DOHH2 (cell line): ENCODE results near the gene KRT38.

Experiments
- H3F3A ChIP-seq: fragments of 200-600 bp; sonication (generic), shearing (Covaris generic); 2 replicates; pipeline ENCODE4 v1.6.0; 2016; ENCODE audit warnings: antibody characterized with exemption, mild to moderate bottlenecking; ENCODE audit not compliant: control insufficient read depth, insufficient read depth
- H3K27ac ChIP-seq: fragments of 200-600 bp; sonication (generic); 2 replicates; pipeline ENCODE4 v1.5.1; 2014; ENCODE audit warnings: low read depth, mild to moderate bottlenecking, low read length, moderate library complexity
- H3K27me3 ChIP-seq: fragments of 200-600 bp; sonication (generic); 2 replicates; pipeline ENCODE4 v1.6.1; 2014; ENCODE audit warnings: mild to moderate bottlenecking, low read length, mixed read lengths; ENCODE audit not compliant: control insufficient read depth
- H3K36me3 ChIP-seq: fragments of 200-600 bp; sonication (generic); 2 replicates; pipeline ENCODE4 v1.6.1; 2014; ENCODE audit warnings: mild to moderate bottlenecking, low read length, moderate library complexity, mixed read lengths; ENCODE audit not compliant: control insufficient read depth
- H3K4me1 ChIP-seq: fragments of 200-600 bp; sonication (generic); 2 replicates; pipeline ENCODE4 v1.6.1; 2014; ENCODE audit warnings: mild to moderate bottlenecking, low read length, mixed read lengths; ENCODE audit not compliant: control insufficient read depth
- H3K4me2 ChIP-seq: fragments of 200-600 bp; sonication (generic); 2 replicates; pipeline ENCODE4 v1.6.0; 2014; ENCODE audit warnings: mild to moderate bottlenecking, low read length, moderate library complexity
- H3K4me3 ChIP-seq: fragments of 200-600 bp; sonication (generic); 2 replicates; pipeline ENCODE4 v1.5.1; 2014; ENCODE audit warnings: mild to moderate bottlenecking, low read length, mixed read lengths
- H3K79me2 ChIP-seq: fragments of 200-600 bp; sonication (generic); 2 replicates; pipeline ENCODE4 v1.6.1; 2014; ENCODE audit warnings: mild to moderate bottlenecking, low read length, mixed read lengths; ENCODE audit not compliant: control insufficient read depth
- H3K9me2 ChIP-seq: fragments of 200-600 bp; sonication (generic); replicated peaks from 2 replicates; pipeline ENCODE4 v1.6.1; 2014; ENCODE audit warnings: mild to moderate bottlenecking, low read length, mixed read lengths; ENCODE audit not compliant: control insufficient read depth
- H3K9me3 ChIP-seq: fragments of 200-600 bp; sonication (generic); 2 replicates; pipeline ENCODE4 v1.6.1; 2014; ENCODE audit warnings: antibody characterized with exemption, low read length, mixed read lengths; ENCODE audit not compliant: control insufficient read depth, insufficient read depth
- H4K20me1 ChIP-seq: fragments of 200-600 bp; sonication (generic); 2 replicates; pipeline ENCODE4 v1.6.0; 2014; ENCODE audit warnings: low read depth, mild to moderate bottlenecking, antibody characterized with exemption, low read length, moderate library complexity; ENCODE audit not compliant: control insufficient read depth, insufficient read depth
- CTCF ChIP-seq: fragments of 200-600 bp; sonication (generic); IDR thresholded peaks from one replicate; pipeline ENCODE4 v1.5.1; 2014; ENCODE audit warnings: antibody characterized with exemption, mild to moderate bottlenecking, low read depth, low read length; ENCODE audit not compliant: poor library complexity, severe bottlenecking
- EZH2phosphoT487 ChIP-seq: fragments of 200-600 bp; sonication (generic); IDR thresholded peaks from 2 replicates; pipeline ENCODE4 v1.6.1; 2017; ENCODE audit warnings: borderline replicate concordance, mild to moderate bottlenecking, antibody characterized with exemption, low read length, moderate library complexity, mixed read lengths

The KRT38 gene

GRCh38 chr17:41404024-41404671 lies 36.6 kb downstream of the KRT38 start:
- Histone ChIP-seq H3K79me2 (no peaks in the 10 kb centered on the region), H3K9me3 (no peaks in the 10 kb centered on the region), H3K27me3 (peaks cover 16% of the 10 kb centered on the region; the same call in 1 of the 2 replicates), H4K20me1 (no peaks in the 10 kb centered on the region), H3K4me1 (no peaks in the 10 kb centered on the region), H3K9me2 (no peaks in the 10 kb centered on the region), H3F3A (no peaks in the 10 kb centered on the region), H3K27ac (no peak overlapping the region), H3K4me3 (no peak overlapping the region), H3K36me3 (no peaks in the 10 kb centered on the region), H3K4me2 (no peak overlapping the region)
- TF ChIP-seq EZH2phosphoT487 (no peak), CTCF (no peak)

GRCh38 chr17:41403404-41404023 lies 37.3 kb downstream of the KRT38 start:
- Histone ChIP-seq H3K27me3 (peaks cover 16% of the 10 kb centered on the region; the same call in 1 of the 2 replicates), H3K79me2 (no peaks in the 10 kb centered on the region), H3K9me3 (no peaks in the 10 kb centered on the region), H3K4me1 (no peaks in the 10 kb centered on the region), H3K4me3 (no peak overlapping the region), H3K4me2 (no peak overlapping the region), H3F3A (no peaks in the 10 kb centered on the region), H3K9me2 (no peaks in the 10 kb centered on the region), H3K36me3 (no peaks in the 10 kb centered on the region), H3K27ac (no peak overlapping the region), H4K20me1 (no peaks in the 10 kb centered on the region)
- no peak for TF ChIP-seq CTCF
- TF ChIP-seq EZH2phosphoT487, result no peak

- no peaks in the 10 kb centered on the region for H3K4me1 ChIP-seq
- peaks cover 16% of the 10 kb centered on the region; the same call in 1 of the 2 replicates for H3K27me3 ChIP-seq
- H3K4me2 ChIP-seq, result no peak overlapping the region
- no peaks in the 10 kb centered on the region for H3F3A ChIP-seq
- H4K20me1 ChIP-seq, result no peaks in the 10 kb centered on the region
- no peaks in the 10 kb centered on the region for H3K9me2 ChIP-seq
- no peaks in the 10 kb centered on the region for H3K36me3 ChIP-seq
- H3K4me3 ChIP-seq, result no peak overlapping the region
- H3K27ac ChIP-seq, result no peak overlapping the region
- no peaks in the 10 kb centered on the region for H3K9me3 ChIP-seq
- H3K79me2 ChIP-seq, result no peaks in the 10 kb centered on the region
- no peak for TF ChIP-seq CTCF
- no peak for TF ChIP-seq EZH2phosphoT487
Measured at GRCh38 chr17:41402161-41402560, 38.6 kb downstream of the KRT38 start.
